Lower lobe of right lung (tissue), 2 donors: Measurements from ENCODE around the gene CADM1. TPM values are rescaled to one million over a fixed set of nuclear protein-coding genes. Genes with fewer than 3 reads are reported as not detected.

ENCODE experiments used
- ATAC-seq, 2 donors: fragments of 200-7000 bp; cut with Tn5 transposase; one replicate each; pipeline ENCODE4 v1.9.1; 2020 to 2022; ENCODE audit warnings: mild to moderate bottlenecking in 2 of 2, moderate library complexity in 2 of 2
- DNase-seq: peaks from one replicate; pipeline ENCODE4 v3.0.0-alpha.2; 2020
- H3K27ac ChIP-seq: fragments of 200-600 bp; one replicate; pipeline ENCODE4 v1.8.0; 2022
- H3K27me3 ChIP-seq: fragments of 200-600 bp; one replicate; pipeline ENCODE4 v1.8.0; 2022; ENCODE audit warnings: low read depth
- H3K36me3 ChIP-seq: fragments of 200-600 bp; one replicate; pipeline ENCODE4 v1.8.0; 2022; ENCODE audit warnings: mild to moderate bottlenecking
- H3K4me1 ChIP-seq: fragments of 200-600 bp; one replicate; pipeline ENCODE4 v1.8.0; 2022
- H3K4me3 ChIP-seq: fragments of 200-600 bp; one replicate; pipeline ENCODE4 v1.8.0; 2022; ENCODE audit warnings: mild to moderate bottlenecking
- H3K9me3 ChIP-seq: fragments of 200-600 bp; one replicate; pipeline ENCODE4 v1.8.0; 2022
- CTCF ChIP-seq: fragments of 200-600 bp; IDR thresholded peaks from one replicate; pipeline ENCODE4 v1.8.0; 2022; ENCODE audit warnings: antibody characterized with exemption, mild to moderate bottlenecking
- intact Hi-C: fragments of 100-400 bp; cut with DNase I; formaldehyde crosslinking; loops from one replicate; pipeline ENCODE4 v1.11.0; 2022
- total RNA-seq: library from RNA; stranded (reverse); fragmentation: NEBNext Ultra II Directional; extraction: Animal tissue kit (Norgen Biotek cat#: 25700); gene quantifications from one replicate; pipeline ENCODE4 v1.2.1, GENCODE V29; 2021
- donor health status: DM: no; HTN: yes; CAD: no; lungs with severe emphysema.

The CADM1 gene
- total RNA-seq, 1 donor from 2014 or later = 149 TPM

- Histone ChIP-seq H3K27me3 (peaks cover 8% of the 10 kb centered on the region), H3K27ac (no peak overlapping the region), H3K9me3 (no peaks in the 10 kb centered on the region), H3K4me3 (no peak overlapping the region), H3K36me3 (no peaks in the 10 kb centered on the region), H3K4me1 (no peaks in the 10 kb centered on the region)
- ATAC-seq = no peak
- intact Hi-C loops = no loop called here
- no peak for TF ChIP-seq CTCF
- no peak for DNase-seq
Observed at GRCh38 chr11:115162919-115163318, 341.3 kb downstream of the CADM1 start.

- peak in 1 of 2 donors; percentile 36 for ATAC-seq
- intact Hi-C loops = no loop called here
- DNase-seq = no peak
- Histone ChIP-seq H3K27me3 (peaks cover 8% of the 10 kb centered on the region), H3K27ac (no peak overlapping the region), H3K9me3 (no peaks in the 10 kb centered on the region), H3K4me1 (no peaks in the 10 kb centered on the region), H3K36me3 (no peaks in the 10 kb centered on the region), H3K4me3 (no peak overlapping the region)
- TF ChIP-seq CTCF = no peak
Observed at GRCh38 chr11:115161876-115162275, 342.3 kb downstream of the CADM1 start.

GRCh38 chr11:115159207-115159606 is 345.0 kb downstream of the CADM1 start:
- Histone ChIP-seq H3K4me3 (no peak overlapping the region), H3K9me3 (no peaks in the 10 kb centered on the region), H3K27ac (no peak overlapping the region), H3K36me3 (no peaks in the 10 kb centered on the region), H3K27me3 (peaks cover 4% of the 10 kb centered on the region), H3K4me1 (no peaks in the 10 kb centered on the region)
- ATAC-seq (no peak), DNase-seq (no peak)
- intact Hi-C loops = no loop called here
- no peak for TF ChIP-seq CTCF

GRCh38 chr11:115158053-115158452 is 346.2 kb downstream of the CADM1 start:
- H3K27ac ChIP-seq = no peak overlapping the region
- intact Hi-C loops = no loop called here
- H3K9me3 ChIP-seq = no peaks in the 10 kb centered on the region
- H3K36me3 ChIP-seq = no peaks in the 10 kb centered on the region
- peaks cover 4% of the 10 kb centered on the region for H3K27me3 ChIP-seq
- no peak for TF ChIP-seq CTCF
- H3K4me3 ChIP-seq = no peak overlapping the region
- no peaks in the 10 kb centered on the region for H3K4me1 ChIP-seq
- no peak for DNase-seq
- no peak for ATAC-seq

GRCh38 chr11:115157247-115157646 is 347.0 kb downstream of the CADM1 start:
- no peak for ATAC-seq
- Histone ChIP-seq H3K36me3 (no peaks in the 10 kb centered on the region), H3K4me1 (no peaks in the 10 kb centered on the region), H3K27ac (no peak overlapping the region), H3K9me3 (no peaks in the 10 kb centered on the region), H3K4me3 (no peak overlapping the region), H3K27me3 (peaks cover 4% of the 10 kb centered on the region)
- intact Hi-C loops = no loop called here
- no peak for DNase-seq
- no peak for TF ChIP-seq CTCF

- Histone ChIP-seq H3K27me3 (peaks cover 4% of the 10 kb centered on the region), H3K4me3 (no peak overlapping the region), H3K4me1 (no peaks in the 10 kb centered on the region), H3K36me3 (no peaks in the 10 kb centered on the region), H3K9me3 (no peaks in the 10 kb centered on the region), H3K27ac (no peak overlapping the region)
- ATAC-seq = no peak
- no peak for DNase-seq
- intact Hi-C loops = no loop called here
- no peak for TF ChIP-seq CTCF
Observed at GRCh38 chr11:115155978-115156377, 348.2 kb downstream of the CADM1 start.
